GM12892 (cell line): ENCODE results near the gene UBASH3A.

ENCODE experiments used
- POLR2A ChIP-seq: IDR thresholded peaks from 2 replicates; pipeline ENCODE4 v1.6.1; 2011; ENCODE audit warnings: low read depth, low read length, control low read depth
- POLR2AphosphoS5 ChIP-seq: IDR thresholded peaks from 2 replicates; pipeline ENCODE4 v1.6.1; 2011; ENCODE audit warnings: low read depth, low read length, control low read depth

- TF ChIP-seq POLR2A: no peak
- TF ChIP-seq POLR2AphosphoS5: no peak
Observed at GRCh38 chr21:42496120-42496838, 92.6 kb downstream of the UBASH3A start, which contains the start of gene RSPH1.
